GM18511 (cell line): Measurements from ENCODE around the gene KRT17.
"Not testable (repeated sequence)": the region's sequence is repeated elsewhere in the genome, so short reads cannot be mapped to it uniquely, and the experiment has no call there.

ENCODE experiments used
- ATAC-seq: cut with Tn5 transposase; IDR thresholded peaks from one replicate; pipeline ENCODE4 v1.9.1; 2021; ENCODE audit warnings: mild to moderate bottlenecking, moderate library complexity; ENCODE audit not compliant: unreplicated experiment

The KRT17 gene

GRCh38 chr17:41635121-41636097, 11.0 kb upstream of the KRT17 start:
- ATAC-seq: no peak

- ATAC-seq: no peak
These were observed 10.3 kb upstream of the KRT17 start for GRCh38 chr17:41634639-41635038.

GRCh38 chr17:41633556-41634199, 9.3 kb upstream of the KRT17 start:
- no peak for ATAC-seq

DNA sequence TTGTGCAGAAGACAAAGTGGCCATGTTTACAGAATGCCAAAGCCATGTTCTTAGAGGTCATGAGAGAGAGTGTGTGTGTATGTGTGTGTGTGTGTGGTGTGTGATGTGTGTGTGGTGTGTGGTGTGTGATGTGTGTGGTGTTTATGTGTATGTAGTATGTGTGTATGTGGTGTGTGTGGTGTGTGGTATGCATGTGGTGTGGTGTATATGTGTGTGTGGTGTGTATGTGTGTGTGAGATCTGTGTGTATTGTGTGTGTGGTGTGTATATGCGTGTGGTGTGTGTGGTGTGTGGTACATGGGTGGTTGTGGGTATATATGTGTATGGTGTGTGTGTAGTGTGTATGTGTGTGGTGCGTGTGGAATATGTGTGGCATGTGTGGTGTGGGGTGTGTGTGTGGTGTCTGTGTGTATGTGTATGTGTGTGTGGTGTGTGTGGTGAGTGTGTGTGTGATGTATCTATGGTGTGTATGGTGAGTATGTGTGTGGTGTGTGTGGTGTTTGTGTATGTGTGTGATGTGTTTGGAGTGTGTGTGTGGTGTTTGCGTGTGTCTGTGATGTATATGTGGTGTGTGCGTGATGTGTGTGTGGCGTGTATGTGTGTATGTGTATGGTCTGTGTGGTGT, 8.2 kb upstream of the KRT17 start:
- ATAC-seq: no peak

GRCh38 chr17:41631898-41632285, 7.5 kb upstream of the KRT17 start:
- no peak for ATAC-seq

- no peak for ATAC-seq
These were observed 6.9 kb upstream of the KRT17 start for GRCh38 chr17:41631025-41631897.

GRCh38 chr17:41629826-41630670, 5.7 kb upstream of the KRT17 start:
- no peak for ATAC-seq

DNA sequence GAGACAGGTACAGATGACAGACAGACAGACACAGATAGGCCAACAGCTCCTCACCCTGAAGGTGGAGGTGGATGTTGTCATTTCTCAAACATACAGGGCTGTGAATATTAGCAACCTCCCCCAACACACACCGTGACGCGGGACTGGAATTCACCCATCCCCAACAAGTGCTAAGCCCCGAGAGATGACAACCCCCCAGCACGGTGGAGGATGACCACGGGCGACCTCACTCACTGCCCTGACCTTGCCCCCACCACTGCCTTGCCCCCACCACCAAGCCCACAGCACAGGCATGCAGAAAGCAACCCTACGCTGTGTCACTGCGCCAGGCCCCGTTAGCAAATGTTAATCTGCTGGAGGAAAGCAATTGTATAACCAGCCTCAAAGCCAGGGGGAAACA, 4.9 kb upstream of the KRT17 start:
- no peak for ATAC-seq

GRCh38 chr17:41628621-41629255, 4.4 kb upstream of the KRT17 start:
- not testable (repeated sequence) for ATAC-seq

DNA sequence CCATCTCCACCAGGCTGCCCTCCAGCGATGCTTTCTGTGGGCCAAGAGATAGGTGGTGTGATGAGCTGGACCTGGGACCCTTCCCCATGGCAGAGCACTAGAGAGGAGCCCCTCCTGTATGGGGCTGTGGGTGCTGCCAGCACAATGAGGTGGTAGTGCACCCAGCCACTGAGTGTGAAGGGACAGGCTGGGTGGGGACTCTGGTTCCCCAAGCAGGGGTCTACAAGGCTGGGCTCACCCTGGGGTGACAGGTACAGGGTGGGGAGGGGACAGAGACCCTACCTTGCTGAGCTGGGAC, 3.6 kb upstream of the KRT17 start:
- not testable (repeated sequence) for ATAC-seq

- no peak for ATAC-seq
These were observed 3.1 kb upstream of the KRT17 start for GRCh38 chr17:41627316-41628072.

GRCh38 chr17:41626914-41627295, 2.5 kb upstream of the KRT17 start:
- not testable (repeated sequence) for ATAC-seq

DNA sequence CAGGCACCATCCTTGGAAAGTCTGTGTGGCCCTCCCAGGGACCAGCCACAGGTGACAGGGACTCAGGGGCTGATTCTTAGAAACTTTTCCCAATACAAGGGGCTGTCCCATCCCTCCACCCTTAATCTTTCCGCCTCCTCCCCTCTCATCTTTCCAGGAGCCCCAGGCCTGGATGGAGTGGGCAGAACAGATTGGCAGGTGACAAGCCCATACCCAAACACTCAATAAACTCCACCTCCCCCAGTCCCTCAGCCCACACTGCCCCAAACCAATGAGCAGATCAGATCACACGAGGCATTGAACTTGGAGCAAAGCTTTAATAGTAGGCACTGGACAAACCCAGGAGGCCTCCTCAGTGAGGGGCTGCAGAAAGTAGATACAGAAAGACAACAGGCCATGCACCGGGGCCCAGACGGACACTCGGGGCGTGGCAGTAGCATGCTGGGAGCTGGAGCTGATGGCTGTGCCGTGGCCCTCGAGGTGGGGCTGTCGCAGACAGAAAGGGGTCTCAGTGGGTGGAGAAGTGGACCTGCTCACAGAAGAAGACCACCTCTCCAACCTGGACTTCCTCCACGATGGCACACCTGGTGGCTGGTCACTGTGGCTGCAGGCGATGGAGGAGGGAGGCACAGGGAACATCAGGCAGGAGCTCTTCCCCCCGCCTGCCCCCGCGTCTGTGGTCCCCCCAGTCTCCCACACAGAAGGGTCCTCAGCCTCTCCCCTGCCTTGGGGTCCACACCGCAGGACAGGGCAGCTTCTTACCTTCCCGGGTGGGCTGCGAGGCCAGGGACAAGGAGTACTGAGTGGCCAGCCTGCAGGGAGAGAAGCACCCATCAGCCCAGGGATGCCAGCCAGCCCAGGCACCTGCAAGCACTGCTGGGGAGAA, 1.9 kb upstream of the KRT17 start:
- not testable (repeated sequence) for ATAC-seq

GRCh38 chr17:41625602-41626001, 1.2 kb upstream of the KRT17 start:
- no peak for ATAC-seq

DNA sequence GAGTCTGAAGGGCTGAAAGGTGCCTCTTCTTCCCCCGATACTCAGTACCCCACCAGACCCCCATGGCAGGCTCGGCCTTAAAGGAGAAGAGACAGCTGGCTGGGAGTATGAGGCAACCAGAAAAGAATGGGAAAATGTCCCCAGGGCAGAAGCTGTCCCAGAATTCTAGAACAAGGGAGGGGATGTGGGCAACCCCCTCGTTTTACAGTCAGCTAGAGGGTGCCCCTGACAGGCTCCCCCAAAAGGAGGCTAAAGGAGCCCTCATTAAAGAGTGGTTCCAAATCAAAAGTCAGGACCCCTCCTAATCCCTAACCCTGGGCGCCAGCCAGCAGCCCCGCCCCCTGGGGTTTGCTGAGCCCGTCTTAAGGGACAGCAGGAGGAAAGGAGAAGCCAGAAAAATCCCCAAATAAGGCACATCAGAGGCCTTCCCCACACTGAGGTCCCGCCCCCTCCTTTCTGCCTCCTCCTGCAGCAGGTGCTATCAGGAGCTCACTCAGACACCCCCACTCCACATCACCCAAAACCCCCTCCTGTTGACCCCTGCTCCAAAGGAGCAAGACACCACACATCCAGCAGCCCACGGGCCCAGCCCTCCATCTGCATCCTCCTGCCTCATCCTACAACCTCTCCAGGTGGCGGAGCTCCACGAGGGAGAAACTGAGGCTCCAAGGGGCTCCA, 1.1 kb downstream of the KRT17 start:
- not testable (repeated sequence) for ATAC-seq

- ATAC-seq: not testable (repeated sequence)
These were observed 1.8 kb downstream of the KRT17 start for GRCh38 chr17:41622340-41623183.
